Vagina (tissue), 2 donors: Measurements from ENCODE around the gene NIPA2. TPM values are rescaled to one million over a fixed set of nuclear protein-coding genes. Genes with fewer than 3 reads are reported as not detected.

Source experiments
- DNase-seq, 2 donors: peaks; one replicate each; pipeline ENCODE4 v3.0.0-alpha.2; 2017; ENCODE audit errors: extremely low spot score in 2 of 2
- H3K27ac ChIP-seq: fragments of 200-600 bp; sonication (generic); one replicate; pipeline ENCODE4 v1.5.1; 2019
- H3K27me3 ChIP-seq: fragments of 200-600 bp; sonication (generic); one replicate; pipeline ENCODE4 v1.5.1; 2019
- H3K36me3 ChIP-seq, 2 donors: fragments of 200-600 bp; sonication (generic); one replicate each; pipeline ENCODE4 v1.5.1; 2017 to 2019
- H3K4me1 ChIP-seq: fragments of 200-600 bp; sonication (generic); one replicate; pipeline ENCODE4 v1.5.1; 2019
- H3K4me3 ChIP-seq, 2 donors: fragments of 200-600 bp; sonication (generic); 1 replicate in 1 of 2; 2 replicates in 1 of 2; pipeline ENCODE4 v1.5.1; 2016 to 2019
- H3K9me3 ChIP-seq: fragments of 200-600 bp; sonication (generic); one replicate; pipeline ENCODE4 v1.5.1; 2019
- POLR2A ChIP-seq, 2 donors: fragments of 450-650 bp; IDR thresholded peaks; one replicate each; pipeline ENCODE4 v1.6.1; 2017; ENCODE audit warnings: antibody characterized with exemption in 2 of 2, mild to moderate bottlenecking in 2 of 2, moderate library complexity in 2 of 2
- POLR2AphosphoS5 ChIP-seq, 2 donors: sonication (generic); formaldehyde crosslinking; IDR thresholded peaks; one replicate each; pipeline ENCODE4 v1.9.0; 2017; ENCODE audit warnings: antibody characterized with exemption in 2 of 2, mild to moderate bottlenecking in 2 of 2, low read depth in 1 of 2; ENCODE audit not compliant: insufficient read depth in 1 of 2
- intact Hi-C: fragments of 100-400 bp; cut with DNase I; formaldehyde crosslinking; loops from one replicate; pipeline ENCODE4 v1.15.1; 2023
- total RNA-seq: library from RNA; depleted of rRNA; stranded (reverse); fragments of >200 nt; gene quantifications from one replicate; pipeline ENCODE4 v1.2.3, GENCODE V29; 2016
- TF ChIP-seq, protein P1 (sequence below), 3 experiments: fragments of 450-650 bp in 2 of 3; fragments of 200-600 bp in 1 of 3; sonication (generic) in 1 of 3; IDR thresholded peaks; one replicate each; pipeline ENCODE4 v1.5.1; 2017 to 2019; ENCODE audit warnings: antibody characterized with exemption in 3 of 3, mild to moderate bottlenecking in 2 of 3, moderate library complexity in 2 of 3

NIPA2 gene
- total RNA-seq, 1 donor from 2014 or later: 23.1 TPM

DNA sequence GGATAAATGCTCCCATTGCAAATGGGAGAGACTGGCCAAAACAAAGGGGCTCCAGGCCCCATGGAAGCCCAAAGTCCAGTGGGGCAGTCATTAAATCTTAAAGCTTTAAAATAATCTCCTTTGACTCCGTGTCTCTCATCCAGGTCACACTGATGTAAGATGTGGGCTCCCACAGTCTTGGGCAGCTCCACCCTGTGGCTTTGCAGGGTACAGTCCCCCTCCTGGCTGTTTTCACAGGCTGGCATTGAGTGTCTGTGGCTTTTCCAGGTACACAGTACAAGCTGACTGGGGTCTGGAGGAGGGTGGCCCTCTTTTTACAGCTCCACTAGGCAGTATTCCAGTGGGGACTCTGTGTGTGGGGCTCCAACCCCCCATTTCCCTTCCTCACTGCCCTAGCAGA is 45.9 kb downstream of the NIPA2 start:
- intact Hi-C loops: no loop called here
- TF ChIP-seq POLR2AphosphoS5 (IDR thresholded peaks at IDR 0.05; ENCODE audit: insufficient read depth in 1 of 2, low read depth in 1 of 2): no peak
- no peak for TF ChIP-seq POLR2A (IDR thresholded peaks at IDR 0.05)
- TF ChIP-seq, protein P1, sequence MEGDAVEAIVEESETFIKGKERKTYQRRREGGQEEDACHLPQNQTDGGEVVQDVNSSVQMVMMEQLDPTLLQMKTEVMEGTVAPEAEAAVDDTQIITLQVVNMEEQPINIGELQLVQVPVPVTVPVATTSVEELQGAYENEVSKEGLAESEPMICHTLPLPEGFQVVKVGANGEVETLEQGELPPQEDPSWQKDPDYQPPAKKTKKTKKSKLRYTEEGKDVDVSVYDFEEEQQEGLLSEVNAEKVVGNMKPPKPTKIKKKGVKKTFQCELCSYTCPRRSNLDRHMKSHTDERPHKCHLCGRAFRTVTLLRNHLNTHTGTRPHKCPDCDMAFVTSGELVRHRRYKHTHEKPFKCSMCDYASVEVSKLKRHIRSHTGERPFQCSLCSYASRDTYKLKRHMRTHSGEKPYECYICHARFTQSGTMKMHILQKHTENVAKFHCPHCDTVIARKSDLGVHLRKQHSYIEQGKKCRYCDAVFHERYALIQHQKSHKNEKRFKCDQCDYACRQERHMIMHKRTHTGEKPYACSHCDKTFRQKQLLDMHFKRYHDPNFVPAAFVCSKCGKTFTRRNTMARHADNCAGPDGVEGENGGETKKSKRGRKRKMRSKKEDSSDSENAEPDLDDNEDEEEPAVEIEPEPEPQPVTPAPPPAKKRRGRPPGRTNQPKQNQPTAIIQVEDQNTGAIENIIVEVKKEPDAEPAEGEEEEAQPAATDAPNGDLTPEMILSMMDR (IDR thresholded peaks at IDR 0.05): no peak
- H3K36me3 ChIP-seq: peaks cover 4 to 44% of the 10 kb centered on the region in 2 donors

GRCh38 chr15:22885120-22885519 is 46.7 kb downstream of the NIPA2 start:
- intact Hi-C loops: no loop called here
- TF ChIP-seq POLR2A (IDR thresholded peaks at IDR 0.05): no peak
- TF ChIP-seq POLR2AphosphoS5 (IDR thresholded peaks at IDR 0.05; ENCODE audit: insufficient read depth in 1 of 2, low read depth in 1 of 2): no peak
- no peaks in the 10 kb centered on the region for H3K9me3 ChIP-seq
- no peaks in the 10 kb centered on the region for H3K4me1 ChIP-seq
- no peak for DNase-seq
- H3K27me3 ChIP-seq: no peaks in the 10 kb centered on the region
- no peak overlapping the region for H3K4me3 ChIP-seq
- H3K27ac ChIP-seq: no peak overlapping the region
- peaks cover 4 to 39% of the 10 kb centered on the region in 2 donors for H3K36me3 ChIP-seq

More for the DNA sequence above, 45.9 kb downstream of the NIPA2 start:
- Histone ChIP-seq H3K4me3 (no peak overlapping the region), H3K4me1 (no peaks in the 10 kb centered on the region), H3K27me3 (no peaks in the 10 kb centered on the region), H3K27ac (no peak overlapping the region), H3K9me3 (no peaks in the 10 kb centered on the region)
- DNase-seq: no peak

- no peak for DNase-seq
- H3K9me3 ChIP-seq: no peaks in the 10 kb centered on the region
- no peaks in the 10 kb centered on the region for H3K4me1 ChIP-seq
- H3K27ac ChIP-seq: no peak overlapping the region
- H3K36me3 ChIP-seq: peaks cover 0 to 31% of the 10 kb centered on the region in 2 donors
- intact Hi-C loops: no loop called here
- no peaks in the 10 kb centered on the region for H3K27me3 ChIP-seq
- H3K4me3 ChIP-seq: no peak overlapping the region
- TF ChIP-seq POLR2A (IDR thresholded peaks at IDR 0.05): no peak
- TF ChIP-seq, protein P1 (IDR thresholded peaks at IDR 0.05): no peak
These were observed 48.9 kb downstream of the NIPA2 start for GRCh38 chr15:22887157-22887951.

- intact Hi-C loops: no loop called here
- no peak for DNase-seq
These were observed 49.8 kb downstream of the NIPA2 start for GRCh38 chr15:22888120-22888859.

GRCh38 chr15:22889146-22889818 is 50.8 kb downstream of the NIPA2 start:
- DNase-seq: no peak
- TF ChIP-seq, protein P1 (IDR thresholded peaks at IDR 0.05): no peak
- TF ChIP-seq POLR2AphosphoS5 (IDR thresholded peaks at IDR 0.05; ENCODE audit: insufficient read depth in 1 of 2, low read depth in 1 of 2): no peak
- TF ChIP-seq POLR2A (IDR thresholded peaks at IDR 0.05): no peak

More at GRCh38 chr15:22888120-22888859, 49.8 kb downstream of the NIPA2 start:
- TF ChIP-seq POLR2AphosphoS5 (IDR thresholded peaks at IDR 0.05; ENCODE audit: insufficient read depth in 1 of 2, low read depth in 1 of 2) (no peak), POLR2A (IDR thresholded peaks at IDR 0.05) (no peak)
- TF ChIP-seq, protein P1 (IDR thresholded peaks at IDR 0.05): no peak
- Histone ChIP-seq H3K4me1 (no peaks in the 10 kb centered on the region), H3K27me3 (no peaks in the 10 kb centered on the region), H3K9me3 (no peaks in the 10 kb centered on the region), H3K36me3 (peaks cover 0 to 32% of the 10 kb centered on the region in 2 donors), H3K4me3 (no peak overlapping the region), H3K27ac (no peak overlapping the region)

More at GRCh38 chr15:22889146-22889818, 50.8 kb downstream of the NIPA2 start:
- intact Hi-C loops: no loop called here
- Histone ChIP-seq H3K4me3 (no peak overlapping the region), H3K36me3 (peaks cover 0 to 38% of the 10 kb centered on the region in 2 donors), H3K27ac (no peak overlapping the region), H3K27me3 (no peaks in the 10 kb centered on the region), H3K9me3 (no peaks in the 10 kb centered on the region), H3K4me1 (no peaks in the 10 kb centered on the region)
